BJ (cell line): ENCODE data around the gene GP5. TPM values are rescaled to one million over a fixed set of nuclear protein-coding genes. Genes with fewer than 3 reads are reported as not detected.

ENCODE experiments used
- CTCF ChIA-PET: fragments of 350-600 bp; formaldehyde crosslinking; extraction: SDS; loops from one replicate; lab custom pipeline; 2021; ENCODE audit warnings: antibody characterized with exemption, inconsistent platforms; lab: Yijun Ruan, JAX
- POLR2A ChIA-PET: fragments of 300-600 bp; sonication (Branson Sonifier 250); formaldehyde crosslinking; extraction: SDS; loops from one replicate; lab custom pipeline; 2021; ENCODE audit warnings: antibody characterized with exemption; lab: Charles Lee
- DNase-seq: peaks from one replicate; pipeline ENCODE4 v3.0.0-alpha.2; 2011; ENCODE audit warnings: low read depth
- H3K27me3 ChIP-seq: 2 replicates; pipeline ENCODE4 v1.6.0; 2011; ENCODE audit warnings: low read length; ENCODE audit not compliant: control insufficient read depth, insufficient read depth
- H3K36me3 ChIP-seq: 2 replicates; pipeline ENCODE4 v1.5.1; 2011; ENCODE audit warnings: low read length; ENCODE audit not compliant: control insufficient read depth, insufficient read depth
- H3K4me3 ChIP-seq: 2 replicates; pipeline ENCODE4 v1.5.1; 2011; ENCODE audit warnings: low read depth, mild to moderate bottlenecking, control low read depth, low read length
- polyA plus RNA-seq: library from polyadenylated mRNA; depleted of rRNA; stranded (reverse); fragments of >200 nt; gene quantifications from 2 replicates; pipeline ENCODE4 v1.2.3, GENCODE V29; 2011
- TF ChIP-seq, protein P1 (sequence below): IDR thresholded peaks from 2 replicates; pipeline ENCODE4 v1.5.1; 2011; ENCODE audit warnings: low read depth, mild to moderate bottlenecking, control low read depth, inconsistent platforms, low read length, moderate library complexity; ENCODE audit not compliant: insufficient read depth

Gene GP5
- polyA plus RNA-seq, 1 experiment = not detected

DNA sequence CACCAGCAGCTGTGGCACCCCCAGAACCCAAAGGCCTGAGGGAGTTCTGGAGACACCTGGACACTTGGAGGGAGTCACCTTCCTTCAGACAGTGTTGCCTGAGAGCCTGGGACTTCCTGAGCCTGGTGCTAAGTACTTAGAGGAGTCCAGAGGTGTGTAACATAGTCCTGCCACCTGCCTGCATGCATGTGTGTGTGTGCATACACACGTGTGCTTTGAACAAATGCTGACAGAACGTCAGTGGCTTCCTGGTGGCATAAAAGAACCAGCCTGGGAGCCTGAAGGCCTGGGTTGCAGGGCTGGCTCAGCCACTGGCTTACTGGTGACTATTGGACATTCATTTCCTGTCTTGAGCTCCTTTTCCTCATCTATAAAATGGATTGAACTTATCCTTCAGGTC lies 44.8 kb downstream of the GP5 start:
- POLR2A ChIA-PET = no interaction called here
- CTCF ChIA-PET = interaction anchor here (0.9 kb wide), 1 partner anchor 11 kb away, joined by 3 read pairs; no protein-coding TSS in a partner anchor
- Histone ChIP-seq H3K27me3 (peaks cover 6% of the 10 kb centered on the region; the same call in 1 of the 2 replicates), H3K36me3 (no peaks in the 10 kb centered on the region), H3K4me3 (no peak overlapping the region)
- TF ChIP-seq, protein P1, sequence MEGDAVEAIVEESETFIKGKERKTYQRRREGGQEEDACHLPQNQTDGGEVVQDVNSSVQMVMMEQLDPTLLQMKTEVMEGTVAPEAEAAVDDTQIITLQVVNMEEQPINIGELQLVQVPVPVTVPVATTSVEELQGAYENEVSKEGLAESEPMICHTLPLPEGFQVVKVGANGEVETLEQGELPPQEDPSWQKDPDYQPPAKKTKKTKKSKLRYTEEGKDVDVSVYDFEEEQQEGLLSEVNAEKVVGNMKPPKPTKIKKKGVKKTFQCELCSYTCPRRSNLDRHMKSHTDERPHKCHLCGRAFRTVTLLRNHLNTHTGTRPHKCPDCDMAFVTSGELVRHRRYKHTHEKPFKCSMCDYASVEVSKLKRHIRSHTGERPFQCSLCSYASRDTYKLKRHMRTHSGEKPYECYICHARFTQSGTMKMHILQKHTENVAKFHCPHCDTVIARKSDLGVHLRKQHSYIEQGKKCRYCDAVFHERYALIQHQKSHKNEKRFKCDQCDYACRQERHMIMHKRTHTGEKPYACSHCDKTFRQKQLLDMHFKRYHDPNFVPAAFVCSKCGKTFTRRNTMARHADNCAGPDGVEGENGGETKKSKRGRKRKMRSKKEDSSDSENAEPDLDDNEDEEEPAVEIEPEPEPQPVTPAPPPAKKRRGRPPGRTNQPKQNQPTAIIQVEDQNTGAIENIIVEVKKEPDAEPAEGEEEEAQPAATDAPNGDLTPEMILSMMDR = no peak
- no peak for DNase-seq

GRCh38 chr3:194352667-194353246 lies 46.3 kb downstream of the GP5 start:
- no peak for DNase-seq
- no peaks in the 10 kb centered on the region for H3K36me3 ChIP-seq
- TF ChIP-seq, protein P1 = no peak
- peaks cover 5% of the 10 kb centered on the region; the same call in 1 of the 2 replicates for H3K27me3 ChIP-seq
- CTCF ChIA-PET = interaction anchor here (0.6 to 0.7 kb wide), 2 partner anchors 9 to 18 kb away, joined by 3 to 5 read pairs; no protein-coding TSS in a partner anchor
- POLR2A ChIA-PET = no interaction called here
- H3K4me3 ChIP-seq = no peak overlapping the region

DNA sequence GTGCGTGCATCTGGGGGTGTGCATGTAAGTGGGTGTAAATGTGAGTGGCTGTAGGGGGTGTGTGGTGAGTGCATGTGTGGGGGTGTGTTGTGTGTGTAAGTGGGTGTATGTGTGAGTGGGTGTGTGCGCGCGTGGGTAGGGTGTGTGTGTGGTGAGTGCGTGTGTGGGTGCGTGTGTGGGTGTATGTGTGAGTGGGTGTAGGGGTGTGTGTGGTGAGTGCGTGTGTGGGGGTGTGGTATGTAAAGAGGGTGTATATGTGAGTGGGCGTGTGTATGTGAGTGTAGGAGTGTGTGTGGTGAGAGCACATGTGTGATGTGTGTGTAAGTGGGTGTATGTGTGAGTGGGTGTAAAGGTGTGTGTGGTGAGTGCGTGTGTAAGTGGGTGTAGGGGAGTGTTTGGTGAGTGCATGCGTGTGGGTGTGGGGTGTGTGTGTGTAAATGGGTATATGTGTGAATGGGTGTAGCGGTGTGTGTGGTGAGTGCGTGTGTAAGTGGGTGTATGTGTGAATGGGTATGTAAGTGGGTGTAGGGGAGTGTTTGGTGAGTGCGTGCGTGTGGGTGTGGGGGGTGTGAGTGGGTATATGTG lies 47.0 kb downstream of the GP5 start:
- Histone ChIP-seq H3K36me3 (no peaks in the 10 kb centered on the region), H3K4me3 (no peak overlapping the region), H3K27me3 (0 out of 2 replicates have a peak, but pooled peaks cover 6% of the 10 kb centered on the region)
- TF ChIP-seq, protein P1 = no peak
- no peak for DNase-seq
- ChIA-PET POLR2A (no interaction called here), CTCF (no interaction called here)

- Histone ChIP-seq H3K27me3 (peaks cover 6% of the 10 kb centered on the region; the same call in 1 of the 2 replicates), H3K4me3 (no peak within 1 kb of the TSS), H3K36me3 (no peaks in the 10 kb centered on the region)
- TF ChIP-seq, protein P1 = no peak
- DNase-seq = no peak
- ChIA-PET CTCF (interaction anchor here (1.0 to 2.1 kb wide), 8 partner anchors 12 to 685 kb away, joined by 3 to 9 read pairs (median 3); partner anchors contain the start of gene TMEM44), POLR2A (no interaction called here)
These were observed 47.9 kb downstream of the GP5 start, which contains the start of gene CPN2 for GRCh38 chr3:194351080-194351672. Gene CPN2 (minus strand): TSS chr3:194351328. CDS start chr3:194342702, 8,626 bp downstream.

GRCh38 chr3:194350726-194351071 lies 48.4 kb downstream of the GP5 start:
- Histone ChIP-seq H3K27me3 (peaks cover 6% of the 10 kb centered on the region; the same call in 1 of the 2 replicates), H3K4me3 (no peak overlapping the region), H3K36me3 (no peaks in the 10 kb centered on the region)
- TF ChIP-seq, protein P1 = no peak
- CTCF ChIA-PET = interaction anchor here (1.0 to 2.1 kb wide), 11 partner anchors 12 to 685 kb away, joined by 3 to 9 read pairs (median 3); partner anchors contain the start of gene TMEM44
- POLR2A ChIA-PET = interaction anchor here (0.6 kb wide), 1 partner anchor 140 kb away, joined by 3 read pairs; no protein-coding TSS in a partner anchor
- DNase-seq = no peak
